ENCODE data around the gene ERMP1. TPM values are rescaled to one million over a fixed set of nuclear protein-coding genes. Genes with fewer than 3 reads are reported as not detected.
"Not testable (repeated sequence)": the region's sequence is repeated elsewhere in the genome, so short reads cannot be mapped to it uniquely, and the experiment has no call there.

ERMP1 gene
- total RNA-seq, 1 donor from 2014 or later: 18.2 TPM

DNA sequence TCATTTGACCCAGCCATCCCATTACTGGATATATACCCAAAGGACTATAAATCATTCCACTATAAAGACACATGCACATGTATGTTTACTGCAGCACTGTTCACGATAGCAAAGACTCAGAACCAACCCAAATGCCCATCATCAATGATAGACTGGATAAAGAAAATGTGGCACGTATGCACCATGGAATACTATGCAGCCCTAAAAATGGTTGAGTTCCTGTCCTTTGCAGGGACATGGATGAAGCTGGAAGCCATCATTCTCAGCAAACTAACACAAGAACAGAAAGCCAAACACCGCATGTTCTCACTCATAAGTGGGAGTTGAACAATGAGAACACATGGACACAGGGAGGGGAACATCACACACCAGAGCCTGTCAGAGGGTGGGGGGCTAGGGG, 49.5 kb downstream of the ERMP1 start:
- not testable (repeated sequence) for DNase-seq

DNA sequence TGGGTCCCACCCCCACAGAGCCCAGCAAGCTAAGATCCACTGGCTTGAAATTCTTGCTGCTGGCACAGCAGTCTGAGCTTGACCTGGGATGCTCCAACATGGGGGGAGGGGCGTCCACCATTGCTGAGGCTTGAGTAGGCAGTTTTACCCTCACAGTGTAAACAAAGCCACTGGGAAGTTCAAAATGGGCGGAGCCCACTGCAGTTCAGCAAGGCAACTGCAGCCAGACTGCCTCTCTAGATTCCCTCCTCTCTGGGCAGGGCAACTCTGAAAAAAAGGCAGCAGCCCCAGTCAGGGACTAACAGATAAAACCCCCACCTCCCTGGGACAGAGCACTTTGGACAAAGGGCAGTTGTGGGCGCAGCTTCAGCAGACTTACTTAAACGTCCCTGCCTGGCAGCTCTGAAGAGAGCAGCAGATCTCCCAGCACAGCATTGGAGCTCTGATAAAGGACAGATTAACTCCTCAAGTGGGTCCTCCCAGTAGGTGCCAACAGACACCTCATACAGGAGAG, 53.2 kb downstream of the ERMP1 start:
- not testable (repeated sequence) for DNase-seq

DNA sequence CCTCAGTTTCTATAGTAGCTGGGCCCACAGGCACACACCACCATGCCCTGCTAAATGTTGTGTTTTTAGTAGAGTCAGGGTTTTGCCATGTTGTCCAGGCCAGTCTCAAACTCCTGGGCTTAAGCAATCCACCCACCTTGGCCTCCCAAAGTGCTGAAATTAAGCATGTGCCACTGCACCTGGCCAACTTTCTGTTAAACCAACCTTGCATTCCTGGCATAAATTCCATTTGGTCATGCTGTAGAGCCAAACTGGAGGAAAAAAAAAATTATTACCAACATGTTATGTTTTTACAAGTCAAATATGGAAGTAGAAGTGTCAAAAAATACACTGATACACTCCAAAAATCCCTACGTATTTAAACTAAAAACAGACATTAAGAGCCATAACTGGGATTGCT, 54.1 kb downstream of the ERMP1 start:
- DNase-seq: no peak

DNA sequence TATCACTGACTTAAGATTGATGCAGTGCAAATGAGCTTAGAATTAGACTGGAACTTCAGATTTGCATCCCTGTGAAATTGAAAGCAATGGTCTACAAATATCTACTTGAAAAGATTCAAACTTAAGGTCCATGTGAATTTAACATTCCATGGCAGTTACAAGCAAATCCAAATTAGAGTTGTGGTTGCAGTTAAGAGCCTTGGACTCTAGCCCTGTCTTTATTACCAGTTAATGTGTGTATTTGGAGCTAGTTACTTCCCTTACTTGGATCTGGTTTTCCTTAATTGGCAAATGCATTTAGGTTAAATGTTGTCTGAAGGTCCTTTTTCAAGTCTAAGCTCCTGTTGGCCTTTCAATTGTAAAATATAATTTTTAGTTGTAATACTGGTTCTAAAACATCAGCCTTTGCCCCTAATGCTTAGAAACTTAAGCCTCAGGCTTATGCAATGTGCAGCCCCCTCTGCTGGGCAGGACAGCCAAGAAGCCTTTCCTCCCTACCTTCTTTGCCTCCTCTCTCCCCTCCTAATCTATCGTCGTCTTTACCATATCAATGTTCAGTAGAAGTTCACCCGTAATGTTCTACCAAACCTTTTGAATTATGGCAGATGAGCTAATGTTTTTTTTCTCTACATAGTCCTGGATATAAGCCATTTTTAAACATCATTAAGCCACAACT, 59.5 kb downstream of the ERMP1 start:
- no peak for DNase-seq

DNA sequence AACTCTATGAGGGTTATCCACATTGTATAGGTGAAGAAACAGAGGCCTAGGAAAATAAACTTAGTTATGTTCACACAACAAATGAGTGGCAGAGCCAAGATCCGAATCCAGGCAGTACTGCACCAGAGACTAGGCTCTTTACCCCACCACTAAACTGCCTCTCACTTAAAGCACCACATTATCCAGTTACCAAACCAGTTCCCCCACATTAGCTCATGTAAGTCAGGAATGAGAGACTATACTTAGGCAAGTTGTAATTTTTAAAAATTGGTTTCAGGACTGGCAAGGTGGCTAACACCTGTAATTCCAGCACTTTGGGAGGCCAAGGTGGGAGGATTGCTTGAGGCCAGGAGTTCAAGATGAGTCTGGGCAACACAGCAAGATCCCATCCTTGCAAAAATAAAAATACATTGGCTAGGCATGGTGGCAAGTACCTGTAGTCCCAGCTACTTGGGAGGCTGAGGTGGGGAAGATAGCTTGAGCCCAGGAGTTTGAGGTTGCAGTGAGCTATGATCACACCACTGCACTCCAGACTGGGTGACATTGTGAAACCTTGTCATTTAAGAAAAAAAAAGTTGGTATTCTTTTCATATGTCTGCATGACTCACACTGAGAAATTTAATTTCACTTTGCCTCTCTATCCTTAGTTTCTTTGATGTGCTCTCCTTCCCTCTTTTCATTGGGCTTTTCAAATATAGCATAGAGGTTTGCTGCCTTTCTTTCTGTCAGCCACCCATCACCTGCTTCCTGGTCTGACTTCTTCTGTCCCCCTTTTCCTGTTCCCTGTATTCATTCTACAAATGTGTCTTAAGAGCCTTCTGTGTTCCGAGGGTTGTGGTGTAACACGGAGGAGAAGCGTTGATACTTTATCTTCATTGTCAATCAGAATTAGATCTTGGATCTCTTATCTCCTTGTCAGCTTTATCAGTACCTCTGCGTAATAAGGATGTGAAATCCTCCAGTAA, 64.7 kb downstream of the ERMP1 start:
- no peak for DNase-seq

DNA sequence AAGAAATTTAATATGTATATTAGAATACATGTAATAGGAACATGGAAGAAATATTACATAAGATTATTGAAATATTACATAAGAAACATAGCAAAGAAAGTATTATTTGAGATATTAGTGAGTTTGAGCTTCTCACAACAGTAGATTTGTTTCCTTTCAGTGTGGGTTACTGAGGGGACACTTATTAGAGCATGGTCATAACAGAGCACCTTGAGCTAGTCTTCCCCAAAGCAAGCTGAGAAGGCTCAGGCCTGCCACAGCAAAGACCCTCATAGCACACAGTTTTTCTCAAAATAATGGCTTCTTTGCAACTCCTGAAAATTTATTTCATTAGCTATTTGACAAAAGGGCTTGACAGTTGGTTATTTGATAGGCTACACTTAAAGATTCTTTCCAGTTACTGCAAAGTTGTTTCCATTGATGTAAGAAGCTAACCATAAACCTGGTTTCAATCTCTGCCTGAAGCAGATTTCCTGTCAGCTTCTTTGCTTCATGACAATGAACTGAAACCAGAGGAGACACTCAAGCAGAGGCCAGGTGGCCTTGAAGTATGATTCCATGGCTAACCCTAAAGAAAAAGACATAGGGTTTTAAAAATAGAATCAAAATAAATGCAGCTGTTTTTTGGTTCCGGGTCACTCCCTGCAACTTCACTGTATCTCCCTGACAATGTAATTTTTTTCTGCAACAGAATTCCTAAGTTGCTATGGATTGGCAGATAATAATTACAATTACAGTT, 68.6 kb downstream of the ERMP1 start:
- no peak for DNase-seq

DNA sequence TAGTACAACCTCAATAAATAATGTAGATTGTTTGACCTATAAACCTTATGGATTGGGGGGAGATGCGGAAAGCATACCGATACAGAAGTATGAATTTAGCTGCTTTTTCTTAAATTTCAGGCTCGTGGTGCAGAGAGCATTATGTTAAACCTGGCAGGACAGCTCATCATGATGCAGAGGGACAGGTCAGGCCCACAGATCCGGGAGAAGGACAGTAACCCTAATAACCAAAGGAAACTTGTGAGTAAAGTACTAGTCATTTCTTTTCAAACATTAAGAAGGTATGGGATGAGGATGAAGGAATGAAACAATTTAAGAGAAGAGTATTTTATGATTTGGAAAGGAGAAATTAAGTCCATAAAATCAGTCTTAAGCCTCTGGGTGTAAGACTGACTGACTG, 70.5 kb downstream of the ERMP1 start:
- DNase-seq: no peak

DNA sequence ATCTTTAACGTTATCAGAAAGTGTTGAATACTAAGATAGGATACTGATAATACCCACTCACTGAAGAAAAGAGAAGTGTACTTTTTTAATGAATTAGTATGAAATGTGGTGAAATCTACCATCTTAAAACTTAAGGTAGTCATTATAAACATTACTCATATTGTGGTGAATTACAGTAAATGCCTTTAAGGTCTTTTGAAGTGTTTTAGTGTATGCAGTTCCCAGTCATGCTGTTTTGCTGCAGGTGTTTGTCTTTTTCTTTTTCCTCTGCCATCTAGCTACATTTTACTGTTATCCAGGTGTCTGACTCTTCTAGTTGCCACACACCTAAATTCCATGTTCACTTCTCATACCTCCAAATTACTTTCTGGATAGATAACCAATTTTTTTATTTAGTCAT, 72.6 kb downstream of the ERMP1 start:
- no peak for DNase-seq

DNA sequence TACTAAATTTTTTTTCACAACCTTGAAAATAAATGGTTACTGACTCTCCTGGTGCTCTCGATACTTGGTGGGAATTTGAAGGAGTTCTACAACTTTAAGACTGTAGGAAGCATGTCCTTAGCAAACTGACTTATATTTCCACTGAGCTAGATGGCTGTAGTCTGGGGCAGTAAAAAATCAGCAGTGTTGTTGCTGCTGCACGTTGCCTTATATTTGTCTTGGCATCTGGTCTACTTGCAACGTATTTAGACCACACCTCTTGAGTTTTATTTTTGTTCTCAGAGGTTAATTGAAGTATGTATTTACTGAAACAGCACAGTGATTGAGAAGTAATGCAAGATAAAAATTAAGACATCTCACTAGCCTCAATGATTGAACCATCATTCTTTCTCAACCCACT, 76.3 kb downstream of the ERMP1 start:
- no peak for DNase-seq

DNA sequence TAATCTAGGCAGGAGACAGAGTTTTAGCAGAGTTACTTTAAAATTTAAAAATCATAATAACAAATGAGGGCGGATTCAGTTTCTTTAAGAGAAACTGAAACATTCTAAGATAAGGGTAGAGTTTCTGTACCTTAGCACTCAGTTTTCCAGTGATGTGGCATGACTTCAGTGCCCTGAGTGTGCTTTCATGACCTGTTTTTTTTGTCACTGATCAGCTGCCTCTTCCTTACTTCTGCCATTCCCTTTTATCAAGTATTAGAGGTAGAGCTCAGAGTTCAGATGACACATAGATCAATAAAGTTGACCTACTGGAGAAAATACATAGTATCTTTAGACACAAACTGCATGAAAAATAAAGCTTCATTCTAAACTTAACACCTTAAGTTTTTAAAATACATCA, 82.3 kb downstream of the ERMP1 start:
- DNase-seq: no peak

DNA sequence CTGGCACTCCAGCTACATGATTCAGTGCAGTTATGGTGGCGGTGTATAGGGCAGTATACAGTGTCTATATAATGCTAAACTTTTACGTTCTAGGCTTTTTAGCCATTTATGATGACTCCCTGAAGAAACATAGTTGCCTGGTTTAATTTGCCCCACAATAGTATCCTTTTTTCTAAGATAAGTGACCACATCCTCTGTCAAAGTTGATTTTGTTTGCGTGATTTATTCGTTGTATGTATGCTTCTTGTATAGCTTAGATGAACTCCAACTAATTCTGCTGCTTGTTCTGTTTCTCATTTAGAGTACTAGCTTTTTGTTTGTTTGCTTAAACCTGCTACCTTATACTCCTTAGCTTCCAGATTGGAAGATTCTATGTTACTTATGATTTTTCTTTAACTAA, 83.6 kb downstream of the ERMP1 start:
- no peak for DNase-seq

DNA sequence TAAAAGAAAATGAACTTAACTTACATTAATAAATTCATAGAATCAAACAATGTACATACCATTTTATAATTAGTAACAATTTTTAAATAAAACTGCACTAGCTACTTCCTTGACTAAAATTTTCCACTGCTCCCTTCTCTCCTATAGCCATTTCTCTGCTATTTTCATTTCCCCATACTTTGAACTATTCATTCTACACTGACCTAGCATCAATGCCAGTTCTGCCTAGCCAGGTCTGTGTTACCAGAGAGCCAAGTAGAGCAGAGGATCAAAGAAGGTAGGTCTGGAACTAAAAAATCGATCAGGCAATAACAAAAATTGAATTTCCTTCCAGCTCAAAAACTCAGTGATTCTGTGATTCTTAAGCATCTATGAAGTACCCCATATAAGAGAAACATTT, 84.5 kb downstream of the ERMP1 start:
- DNase-seq: no peak

DNA sequence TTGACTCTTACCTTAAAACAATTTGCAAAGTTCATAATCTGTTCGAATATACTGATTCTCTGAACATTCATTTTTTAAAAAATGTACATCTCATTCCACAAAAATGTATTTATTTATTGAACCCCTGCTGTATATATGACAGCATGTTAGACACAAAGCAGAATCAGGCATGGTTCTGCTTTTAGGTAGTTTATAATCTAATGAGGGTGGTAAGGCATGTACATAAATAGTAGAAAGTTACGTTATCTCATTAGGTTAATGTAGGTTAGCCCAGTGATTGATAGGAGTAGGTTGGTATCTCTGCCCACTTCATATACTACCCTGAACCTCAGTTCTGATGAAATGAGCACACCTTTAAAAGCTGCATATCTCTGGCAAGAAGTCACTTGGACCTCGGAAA, 89.8 kb downstream of the ERMP1 start:
- DNase-seq: no peak

DNA sequence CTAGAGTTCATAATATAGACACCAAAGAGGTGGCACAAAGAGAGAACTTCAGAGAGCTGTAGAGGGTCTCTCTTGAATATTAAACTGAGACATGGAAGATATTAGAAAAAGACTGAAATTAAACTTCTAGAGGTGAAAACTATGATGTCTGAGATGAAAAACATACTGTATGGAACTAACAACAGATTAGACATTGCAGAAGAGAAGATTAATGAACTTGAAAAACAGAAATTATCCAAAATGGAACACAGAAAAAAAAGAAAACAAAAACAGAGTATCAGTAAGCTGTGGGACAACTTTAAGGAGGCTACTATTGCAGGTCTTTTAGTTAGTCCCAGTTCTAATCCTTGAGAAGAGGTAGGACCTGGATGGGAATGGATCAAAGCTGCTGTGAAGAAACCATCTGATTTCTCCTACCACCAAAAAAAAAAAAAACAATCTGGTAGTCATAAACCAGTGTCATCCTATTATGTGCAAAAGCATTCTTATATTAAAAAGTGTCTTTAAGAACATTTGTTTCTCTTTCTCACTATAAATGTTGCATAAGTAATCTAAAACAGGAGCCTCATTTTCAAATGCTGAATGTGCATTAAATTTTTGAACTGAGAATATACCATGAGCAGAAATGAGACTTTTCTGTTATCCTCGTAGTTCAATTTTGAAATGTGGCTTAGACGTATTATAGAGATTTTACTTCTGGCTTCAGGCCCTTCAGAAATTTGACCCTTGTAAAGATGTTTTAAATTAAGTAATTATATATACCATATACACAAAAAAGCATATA, 96.2 kb downstream of the ERMP1 start:
- DNase-seq: no peak

DNA sequence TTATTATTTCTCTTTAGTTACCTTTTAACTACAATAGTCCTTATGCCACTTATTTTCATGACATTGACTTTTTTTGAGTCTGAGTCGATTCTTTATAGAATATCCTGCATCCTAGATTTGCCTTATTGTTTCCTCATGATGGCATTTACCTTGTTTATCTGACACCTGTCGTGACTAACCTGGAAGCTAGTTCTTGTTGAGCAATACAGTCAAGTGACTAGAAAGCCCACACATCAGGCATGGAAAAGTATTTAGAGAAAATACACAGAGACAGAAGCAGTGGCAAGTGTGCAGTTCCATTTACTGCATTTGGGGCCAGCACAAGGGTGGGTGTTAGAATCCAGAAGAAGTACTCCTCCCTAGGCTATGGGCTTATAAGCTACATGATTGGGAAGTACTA, 97.8 kb downstream of the ERMP1 start:
- DNase-seq: no peak

Other genes starting within 250 kb of the ERMP1 start
- 33.4 TPM for gene RIC1, start 204.0 kb downstream of the ERMP1 start, total RNA-seq
- not detected for gene MLANA, start 57.8 kb upstream of the ERMP1 start, total RNA-seq
- gene RANBP6, start 182.5 kb upstream of the ERMP1 start, total RNA-seq: 69.4 TPM